ENCODE measurements around the gene NCMAP.

NCMAP gene

DNA sequence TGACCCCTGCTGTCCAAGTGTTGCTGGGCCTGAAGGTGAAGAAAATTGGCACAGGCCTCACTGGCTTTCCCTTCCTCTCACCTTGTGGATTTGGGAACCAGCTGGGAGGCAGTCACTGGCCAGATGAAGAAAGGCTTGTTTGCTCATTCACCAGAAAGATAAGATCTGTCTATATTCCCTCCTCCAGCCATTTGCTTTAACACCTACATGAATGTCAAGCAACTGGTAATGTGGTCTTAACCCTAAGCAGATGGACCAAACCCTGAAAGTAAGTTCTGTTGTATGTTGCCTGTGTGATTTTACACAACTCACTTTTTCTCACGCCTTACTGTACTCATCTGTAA, 76.9 kb downstream of the NCMAP start:
- Histone ChIP-seq H3K4me2 (ENCODE audit: low read depth, low read length) (no peak overlapping the region), H3K9ac (ENCODE audit: low read length) (no peak overlapping the region), H3K27me3 (replicated peaks; ENCODE audit: insufficient read depth, low read length) (no peaks in the 10 kb centered on the region), H3K9me2 (replicated peaks; ENCODE audit: insufficient read depth, low read length) (no peaks in the 10 kb centered on the region), H3K27ac (ENCODE audit: low read length) (no peak overlapping the region), H3K79me2 (ENCODE audit: low read length) (no peaks in the 10 kb centered on the region), H3K36me3 (replicated peaks; ENCODE audit: insufficient read depth, low read length) (no peaks in the 10 kb centered on the region), H3K4me1 (ENCODE audit: low read length) (no peaks in the 10 kb centered on the region), H3K4me3 (ENCODE audit: low read length) (no peak overlapping the region), H3K9me3 (replicated peaks; ENCODE audit: insufficient read depth, low read length) (no peaks in the 10 kb centered on the region), H3F3A (ENCODE audit: insufficient read depth, low read length) (no peaks in the 10 kb centered on the region), H2AFZ (ENCODE audit: low read length) (no peak overlapping the region), H4K20me1 (ENCODE audit: insufficient read depth, low read length) (no peaks in the 10 kb centered on the region)
- DNase-seq: no peak
- TF ChIP-seq CTCF (IDR thresholded peaks at IDR 0.05; ENCODE audit: low read length): no peak
- TF ChIP-seq EZH2 (optimal IDR thresholded peaks at IDR 0.05; ENCODE audit: low read depth, low read length): no peak
- TF ChIP-seq EZH2phosphoT487 (IDR thresholded peaks at IDR 0.05; ENCODE audit: low read length): no peak

- H2AFZ ChIP-seq (ENCODE audit: low read length): no peak overlapping the region
- H3K9me2 ChIP-seq (replicated peaks; ENCODE audit: insufficient read depth, low read length): no peaks in the 10 kb centered on the region
- no peaks in the 10 kb centered on the region for H3F3A ChIP-seq (ENCODE audit: insufficient read depth, low read length)
- H3K4me2 ChIP-seq (ENCODE audit: low read depth, low read length): no peak overlapping the region
- peaks cover 7% of the 10 kb centered on the region; the same call in 1 of the 2 replicates for H3K4me1 ChIP-seq (ENCODE audit: low read length)
- H4K20me1 ChIP-seq (ENCODE audit: insufficient read depth, low read length): no peaks in the 10 kb centered on the region
- no peak overlapping the region for H3K27ac ChIP-seq (ENCODE audit: low read length)
- H3K79me2 ChIP-seq (ENCODE audit: low read length): no peaks in the 10 kb centered on the region
- H3K27me3 ChIP-seq (replicated peaks; ENCODE audit: insufficient read depth, low read length): no peaks in the 10 kb centered on the region
- no peak overlapping the region for H3K4me3 ChIP-seq (ENCODE audit: low read length)
- no peak overlapping the region for H3K9ac ChIP-seq (ENCODE audit: low read length)
- DNase-seq: peak; percentile 76
- H3K36me3 ChIP-seq (replicated peaks; ENCODE audit: insufficient read depth, low read length): no peaks in the 10 kb centered on the region
- H3K9me3 ChIP-seq (replicated peaks; ENCODE audit: insufficient read depth, low read length): no peaks in the 10 kb centered on the region
- peak; percentile 71 for TF ChIP-seq CTCF (IDR thresholded peaks at IDR 0.05; ENCODE audit: low read length)
- TF ChIP-seq EZH2 (optimal IDR thresholded peaks at IDR 0.05; ENCODE audit: low read depth, low read length): no peak
Observed at GRCh38 chr1:24635195-24635843, 79.4 kb downstream of the NCMAP start.

- no peaks in the 10 kb centered on the region; the same call in 1 of the 2 replicates for H3K79me2 ChIP-seq (ENCODE audit: low read length)
- H3K4me2 ChIP-seq (ENCODE audit: low read depth, low read length): no peak overlapping the region
- TF ChIP-seq EZH2phosphoT487 (IDR thresholded peaks at IDR 0.05; ENCODE audit: low read length) (no peak), CTCF (IDR thresholded peaks at IDR 0.05; ENCODE audit: low read length) (no peak), EZH2 (optimal IDR thresholded peaks at IDR 0.05; ENCODE audit: low read depth, low read length) (no peak)
- no peak overlapping the region for H2AFZ ChIP-seq (ENCODE audit: low read length)
- peaks cover 12% of the 10 kb centered on the region for H3K4me1 ChIP-seq (ENCODE audit: low read length)
- H3K27ac ChIP-seq (ENCODE audit: low read length): no peak overlapping the region
- 0 out of 2 replicates have a peak, but pooled peaks cover 3% of the 10 kb centered on the region for H3F3A ChIP-seq (ENCODE audit: insufficient read depth, low read length)
- H4K20me1 ChIP-seq (ENCODE audit: insufficient read depth, low read length): no peaks in the 10 kb centered on the region
- no peaks in the 10 kb centered on the region for H3K9me3 ChIP-seq (replicated peaks; ENCODE audit: insufficient read depth, low read length)
- H3K4me3 ChIP-seq (ENCODE audit: low read length): no peak overlapping the region
- H3K36me3 ChIP-seq (replicated peaks; ENCODE audit: insufficient read depth, low read length): no peaks in the 10 kb centered on the region
- H3K27me3 ChIP-seq (replicated peaks; ENCODE audit: insufficient read depth, low read length): no peaks in the 10 kb centered on the region
- no peaks in the 10 kb centered on the region for H3K9me2 ChIP-seq (replicated peaks; ENCODE audit: insufficient read depth, low read length)
- DNase-seq: no peak
- H3K9ac ChIP-seq (ENCODE audit: low read length): no peak overlapping the region
Observed at GRCh38 chr1:24636661-24637357, 80.9 kb downstream of the NCMAP start.

All from MM.1S (cell line).